Skeletal muscle tissue (tissue), 4 donors: ENCODE data around the gene RRP1B. TPM values are rescaled to one million over a fixed set of nuclear protein-coding genes. Genes with fewer than 3 reads are reported as not detected.

ENCODE experiments used
- H3K27ac ChIP-seq: one replicate; pipeline ENCODE4 v1.7.0; 2013; ENCODE audit warnings: mild to moderate bottlenecking, low read depth, low read length, inconsistent platforms
- H3K27me3 ChIP-seq, 3 donors: one replicate each; pipeline ENCODE4 v1.7.0; 2013; ENCODE audit warnings: low read length in 3 of 3; ENCODE audit not compliant: control insufficient read depth in 3 of 3, insufficient read depth in 3 of 3
- H3K36me3 ChIP-seq, 3 donors: one replicate each; pipeline ENCODE4 v1.7.0; 2013; ENCODE audit warnings: low read length in 3 of 3; ENCODE audit not compliant: control insufficient read depth in 3 of 3, insufficient read depth in 3 of 3
- H3K4me1 ChIP-seq, 3 donors: one replicate each; pipeline ENCODE4 v1.7.0; 2013; ENCODE audit warnings: low read length in 3 of 3, mild to moderate bottlenecking in 3 of 3; ENCODE audit not compliant: control insufficient read depth in 3 of 3, insufficient read depth in 3 of 3
- H3K4me3 ChIP-seq, 3 donors: one replicate each; pipeline ENCODE4 v1.7.0; 2013; ENCODE audit warnings: low read length in 3 of 3
- H3K9ac ChIP-seq, 3 donors: one replicate each; pipeline ENCODE4 v1.7.0; 2013; ENCODE audit warnings: low read length in 3 of 3, mild to moderate bottlenecking in 3 of 3, moderate library complexity in 2 of 3, low read depth in 1 of 3
- H3K9me3 ChIP-seq, 3 donors: one replicate each; pipeline ENCODE4 v1.7.0; 2013; ENCODE audit warnings: low read length in 3 of 3; ENCODE audit not compliant: control insufficient read depth in 3 of 3
- total RNA-seq: library from RNA; depleted of rRNA; stranded (reverse); fragments of >200 nt; gene quantifications from one replicate; pipeline ENCODE4 v1.2.3, GENCODE V29; 2014
- donor health status: Osteomylitis.

RRP1B gene
- total RNA-seq, 1 donor from 2014 or later: 13.6 TPM

- Histone ChIP-seq H3K4me1 (peaks cover 38 to 49% (median 41%) of the 10 kb centered on the region in 3 donors), H3K9ac (peak overlapping the region; percentile 11 to 50 (median 20)), H3K27me3 (no peaks in the 10 kb centered on the region), H3K4me3 (peak overlapping the region in 2 of 3 donors; percentile 29 to 32), H3K27ac (peak overlapping the region; percentile 5), H3K36me3 (peaks cover 0 to 3% (median 0%) of the 10 kb centered on the region in 3 donors), H3K9me3 (no peaks in the 10 kb centered on the region)
Measured at GRCh38 chr21:43731891-43732711, 72.7 kb downstream of the RRP1B start.

DNA sequence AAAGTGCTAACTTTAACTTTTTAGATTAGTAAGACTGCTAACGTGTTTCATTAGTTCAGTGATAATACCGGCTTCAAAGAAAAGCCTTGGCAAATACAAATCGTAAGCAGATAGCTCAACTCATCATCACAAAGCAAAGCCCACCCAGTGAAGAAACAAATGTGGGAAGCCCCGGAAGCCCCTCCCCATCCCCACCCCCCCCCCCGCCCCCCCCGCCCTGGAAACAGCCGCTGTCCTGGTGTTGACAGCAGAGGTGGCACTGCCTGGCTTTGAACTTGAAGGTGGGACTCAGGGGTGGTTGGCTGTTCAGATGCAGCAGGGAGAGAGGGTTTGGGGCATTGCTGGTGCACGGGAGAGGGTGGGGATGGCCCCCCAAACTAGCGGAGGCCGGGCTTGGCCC, 73.7 kb downstream of the RRP1B start:
- Histone ChIP-seq H3K9ac (no peak overlapping the region), H3K9me3 (no peaks in the 10 kb centered on the region), H3K36me3 (peaks cover 0 to 3% (median 0%) of the 10 kb centered on the region in 3 donors), H3K27ac (no peak overlapping the region), H3K27me3 (no peaks in the 10 kb centered on the region), H3K4me3 (no peak overlapping the region), H3K4me1 (peaks cover 28 to 40% (median 32%) of the 10 kb centered on the region in 3 donors)

DNA sequence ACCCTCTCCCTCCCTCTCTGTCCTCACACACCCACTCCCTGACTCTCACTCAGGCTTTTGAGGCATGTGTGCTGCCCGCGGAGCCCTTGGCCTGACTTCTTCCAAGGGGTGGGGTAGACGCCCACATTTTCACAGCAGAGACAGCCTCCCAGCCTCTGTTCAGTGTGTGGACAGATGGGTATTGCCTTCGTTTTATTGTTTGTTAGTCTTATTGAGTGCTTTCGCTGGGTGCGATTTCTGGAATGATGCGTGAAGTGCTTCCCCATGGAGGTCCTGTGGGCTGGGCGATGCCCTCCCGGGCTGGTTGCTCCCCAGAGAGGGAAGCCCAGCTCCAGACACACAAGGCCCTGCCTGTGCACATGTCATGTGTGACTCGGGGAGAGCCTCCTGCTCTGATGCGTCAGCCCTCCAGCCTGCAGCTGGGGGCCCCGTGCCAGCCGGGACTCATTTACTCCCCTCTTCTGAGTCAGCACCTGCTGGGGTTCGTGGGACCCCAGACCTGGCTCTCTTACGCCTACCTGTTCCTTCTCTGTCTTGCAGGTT, 74.2 kb downstream of the RRP1B start:
- Histone ChIP-seq H3K36me3 (peaks cover 0 to 3% (median 0%) of the 10 kb centered on the region in 3 donors), H3K9ac (no peak overlapping the region), H3K9me3 (no peaks in the 10 kb centered on the region), H3K4me1 (peaks cover 23 to 34% (median 26%) of the 10 kb centered on the region in 3 donors), H3K27me3 (no peaks in the 10 kb centered on the region), H3K27ac (no peak overlapping the region), H3K4me3 (no peak overlapping the region)

- Histone ChIP-seq H3K4me1 (peaks cover 17 to 28% (median 21%) of the 10 kb centered on the region in 3 donors), H3K27ac (no peak overlapping the region), H3K9ac (no peak overlapping the region), H3K36me3 (peaks cover 0 to 3% (median 0%) of the 10 kb centered on the region in 3 donors), H3K27me3 (no peaks in the 10 kb centered on the region), H3K9me3 (no peaks in the 10 kb centered on the region), H3K4me3 (no peak overlapping the region)
Measured at GRCh38 chr21:43734131-43734927, 75.0 kb downstream of the RRP1B start.

GRCh38 chr21:43734928-43735229, 75.5 kb downstream of the RRP1B start:
- no peaks in the 10 kb centered on the region for H3K9me3 ChIP-seq
- no peak overlapping the region for H3K4me3 ChIP-seq
- no peak overlapping the region for H3K27ac ChIP-seq
- peaks cover 0 to 3% (median 0%) of the 10 kb centered on the region in 3 donors for H3K36me3 ChIP-seq
- H3K27me3 ChIP-seq: no peaks in the 10 kb centered on the region
- peaks cover 15 to 25% (median 20%) of the 10 kb centered on the region in 3 donors for H3K4me1 ChIP-seq
- no peak overlapping the region for H3K9ac ChIP-seq

DNA sequence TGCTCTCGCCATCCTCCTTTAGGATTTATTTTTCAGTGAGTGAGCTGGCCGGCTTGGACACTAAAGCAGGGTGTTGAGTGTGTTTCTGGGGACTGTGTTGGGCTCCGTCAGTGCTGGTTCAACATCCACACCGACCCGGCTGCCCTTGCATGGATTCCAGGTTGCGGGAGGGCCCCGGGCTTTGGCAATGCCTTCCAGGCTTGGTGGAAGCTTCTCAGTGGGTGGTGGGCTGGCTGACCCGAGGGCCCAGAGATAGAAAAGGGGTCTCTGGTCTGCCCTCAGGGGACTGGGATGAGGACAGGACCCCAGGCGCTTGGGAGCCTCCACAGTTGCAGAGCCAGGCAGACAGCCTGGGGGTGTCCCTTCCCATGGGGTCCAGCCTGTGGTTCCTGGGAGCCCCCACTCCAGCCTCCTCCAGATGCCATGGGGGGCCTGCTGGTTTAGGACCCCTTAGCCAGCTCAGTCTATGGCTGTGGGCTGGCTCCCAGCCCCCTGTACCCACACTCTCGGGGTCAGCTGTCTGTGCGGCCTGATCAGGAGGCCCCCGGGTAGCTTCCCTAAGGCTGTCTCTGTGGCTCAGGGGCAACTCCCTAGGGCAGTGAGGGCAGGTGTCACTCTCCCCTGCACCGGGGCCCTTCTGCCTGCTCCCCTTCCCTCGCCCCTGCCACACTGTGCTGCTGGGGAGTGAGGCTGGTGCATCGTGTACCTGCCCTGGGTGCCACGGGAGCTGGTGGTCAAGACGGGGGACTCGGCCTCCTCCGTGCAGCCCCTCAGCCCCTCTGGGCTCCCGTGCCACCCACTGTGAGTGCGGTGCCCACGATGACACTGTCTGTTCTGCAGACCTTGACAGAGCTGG, 76.1 kb downstream of the RRP1B start:
- H3K9ac ChIP-seq: no peak overlapping the region
- H3K27me3 ChIP-seq: no peaks in the 10 kb centered on the region
- no peak overlapping the region for H3K27ac ChIP-seq
- H3K4me1 ChIP-seq: peaks cover 15 to 25% (median 20%) of the 10 kb centered on the region in 3 donors
- H3K9me3 ChIP-seq: no peaks in the 10 kb centered on the region
- no peak overlapping the region for H3K4me3 ChIP-seq
- H3K36me3 ChIP-seq: peaks cover 0 to 3% (median 0%) of the 10 kb centered on the region in 3 donors

GRCh38 chr21:43736224-43736883, 77.0 kb downstream of the RRP1B start:
- peaks cover 0 to 3% (median 0%) of the 10 kb centered on the region in 3 donors for H3K36me3 ChIP-seq
- no peak overlapping the region for H3K27ac ChIP-seq
- H3K4me3 ChIP-seq: no peak overlapping the region
- H3K9me3 ChIP-seq: no peaks in the 10 kb centered on the region
- H3K4me1 ChIP-seq: peaks cover 14 to 24% (median 19%) of the 10 kb centered on the region in 3 donors
- no peaks in the 10 kb centered on the region for H3K27me3 ChIP-seq
- H3K9ac ChIP-seq: no peak overlapping the region

DNA sequence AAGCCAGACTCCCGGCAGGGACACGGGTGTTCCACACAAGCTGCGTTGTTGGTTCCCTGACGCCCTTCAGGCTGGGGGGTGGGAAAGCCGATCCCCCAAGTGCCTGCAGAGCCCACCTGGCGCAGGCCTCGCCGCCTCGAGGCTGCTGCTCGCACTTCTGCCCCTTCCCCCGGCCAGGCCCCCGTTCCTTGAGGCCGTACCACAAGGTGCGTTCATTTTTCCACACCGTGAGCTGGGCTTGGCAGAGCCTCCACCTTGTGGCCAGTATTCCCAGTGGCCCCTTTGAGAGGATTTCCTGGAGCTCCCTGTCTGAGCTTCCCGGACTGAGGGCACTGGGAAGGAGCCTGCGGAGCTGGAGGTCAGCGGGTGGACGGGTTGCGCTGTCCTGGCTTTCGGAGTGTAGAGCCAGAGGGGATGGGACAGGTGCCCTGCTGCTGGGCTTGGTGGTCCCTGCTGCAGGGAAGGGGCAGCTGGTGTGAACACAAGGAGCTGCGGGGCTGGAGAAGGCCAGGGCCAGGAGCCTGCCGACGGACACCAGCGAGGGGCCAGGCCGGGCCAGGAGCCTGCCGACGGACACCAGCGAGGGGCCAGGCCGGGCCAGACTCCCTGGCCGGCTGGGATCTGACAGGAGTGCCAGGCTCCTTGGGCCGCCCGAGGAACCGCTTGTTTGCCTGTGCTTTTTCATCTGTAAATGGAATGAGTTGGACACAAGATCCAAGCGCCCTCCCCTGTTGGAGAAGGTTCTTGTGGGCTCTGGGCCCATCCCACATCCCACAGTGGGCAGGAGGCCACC, 78.0 kb downstream of the RRP1B start:
- peaks cover 0 to 3% (median 0%) of the 10 kb centered on the region in 3 donors for H3K36me3 ChIP-seq
- H3K27ac ChIP-seq: no peak overlapping the region
- no peak overlapping the region for H3K4me3 ChIP-seq
- peaks cover 6 to 14% (median 9%) of the 10 kb centered on the region in 3 donors for H3K4me1 ChIP-seq
- H3K9me3 ChIP-seq: no peaks in the 10 kb centered on the region
- H3K27me3 ChIP-seq: no peaks in the 10 kb centered on the region
- no peak overlapping the region for H3K9ac ChIP-seq
